Forelimb muscle (tissue), 1 donor: ENCODE data around the gene GJB4. TPM values are rescaled to one million over a fixed set of nuclear protein-coding genes. Genes with fewer than 3 reads are reported as not detected.

Experiments
- DNase-seq: peaks from one replicate; pipeline ENCODE4 v3.0.0-alpha.2; 2013; ENCODE audit warnings: low read depth
- polyA plus RNA-seq: library from polyadenylated mRNA; unstranded; fragments of 120-200 nt; gene quantifications from one replicate; pipeline ENCODE4 v1.2.1, GENCODE V29; 2013; ENCODE audit not compliant: insufficient read length

GJB4 gene
- polyA plus RNA-seq, 1 donor, result 0.08 TPM

DNA sequence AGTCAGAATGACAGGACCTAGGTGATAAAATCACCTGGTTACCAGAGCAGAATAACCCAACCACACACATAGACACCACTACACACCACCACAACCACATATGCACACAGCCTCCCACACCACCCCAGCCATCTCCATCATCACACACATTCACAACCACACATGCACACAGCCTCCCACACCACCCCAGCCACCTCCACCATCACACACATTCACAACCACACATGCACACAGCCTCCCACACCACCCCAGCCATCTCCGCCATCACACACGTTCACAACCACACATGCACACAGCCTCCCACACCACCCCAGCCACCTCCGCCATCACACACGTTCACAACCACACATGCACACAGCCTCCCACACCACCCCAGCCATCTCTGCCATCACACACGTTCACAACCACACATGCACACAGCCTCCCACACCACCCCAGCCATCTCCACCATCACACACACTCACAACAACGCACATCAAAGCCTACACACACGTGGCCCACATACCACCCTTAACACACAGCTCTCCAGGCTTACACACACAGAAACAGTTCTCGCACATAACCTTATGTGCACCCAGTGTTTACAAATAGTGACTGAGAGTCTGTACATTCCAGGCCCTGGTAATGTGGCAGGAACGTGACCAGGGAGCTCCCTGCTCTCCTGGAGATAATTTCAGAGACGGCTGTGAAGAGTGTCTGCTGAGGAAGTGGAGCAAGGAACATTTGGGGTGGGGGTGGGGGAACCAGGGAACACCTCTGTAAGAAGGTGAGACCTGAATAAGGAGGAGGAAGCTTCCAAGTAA, 18.2 kb downstream of the GJB4 start:
- no peak for DNase-seq

DNA sequence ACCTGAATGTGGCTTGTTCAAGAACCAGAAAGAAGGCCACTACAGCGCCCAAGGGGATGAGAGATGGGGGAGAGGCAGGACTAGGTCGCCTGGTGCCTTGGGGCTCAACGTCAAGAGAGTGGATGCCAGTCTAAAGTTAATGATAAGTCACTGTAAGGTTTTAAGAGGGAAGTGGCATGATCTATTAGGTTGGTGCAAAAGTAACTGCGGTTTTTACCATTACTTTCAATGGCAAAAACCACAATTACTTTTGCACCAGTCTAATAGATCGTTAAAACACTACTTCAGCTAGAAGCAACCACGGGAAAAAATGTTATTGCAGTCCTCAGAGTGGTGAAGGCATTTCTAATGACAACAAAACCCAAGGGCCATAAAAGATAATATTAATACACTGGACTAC, 18.8 kb downstream of the GJB4 start:
- DNase-seq, result no peak

DNA sequence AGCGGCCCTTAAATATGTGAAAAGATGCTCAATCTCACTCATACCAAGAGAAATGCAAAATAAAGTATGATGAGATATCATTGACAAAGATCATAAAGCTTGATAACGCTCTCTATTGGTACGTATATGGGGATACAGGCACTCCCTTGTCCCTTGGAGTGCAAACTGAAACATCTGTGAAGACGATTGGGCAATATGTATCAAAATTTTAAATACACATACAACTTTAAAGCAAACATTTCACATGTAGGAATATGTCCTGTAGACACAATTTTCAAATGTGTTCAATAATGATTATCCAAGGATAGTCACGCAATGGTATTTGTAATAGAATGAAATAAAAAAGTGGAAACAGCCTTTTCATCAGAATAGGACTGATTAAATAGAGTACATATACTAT, 19.5 kb downstream of the GJB4 start:
- no peak for DNase-seq

DNA sequence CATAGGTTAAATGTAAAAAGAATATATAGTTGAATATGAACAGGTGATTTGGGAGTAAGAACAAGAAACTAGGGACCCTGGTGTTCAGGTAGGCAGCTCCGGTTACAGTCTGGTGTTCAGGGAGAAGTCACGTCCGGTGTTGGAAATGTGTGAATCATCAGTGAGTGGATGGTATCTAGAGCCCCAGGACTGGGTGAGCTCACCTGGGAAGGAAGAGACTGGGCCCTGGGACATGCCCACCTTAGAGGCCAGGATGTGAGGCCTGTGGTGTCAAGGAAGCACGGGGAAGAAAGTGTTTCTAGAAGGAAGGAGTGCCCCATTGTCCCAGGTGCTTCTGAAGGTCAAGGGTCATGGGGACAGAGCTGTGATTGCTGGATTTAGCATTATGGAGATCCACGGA, 20.0 kb downstream of the GJB4 start:
- DNase-seq, result no peak

DNA sequence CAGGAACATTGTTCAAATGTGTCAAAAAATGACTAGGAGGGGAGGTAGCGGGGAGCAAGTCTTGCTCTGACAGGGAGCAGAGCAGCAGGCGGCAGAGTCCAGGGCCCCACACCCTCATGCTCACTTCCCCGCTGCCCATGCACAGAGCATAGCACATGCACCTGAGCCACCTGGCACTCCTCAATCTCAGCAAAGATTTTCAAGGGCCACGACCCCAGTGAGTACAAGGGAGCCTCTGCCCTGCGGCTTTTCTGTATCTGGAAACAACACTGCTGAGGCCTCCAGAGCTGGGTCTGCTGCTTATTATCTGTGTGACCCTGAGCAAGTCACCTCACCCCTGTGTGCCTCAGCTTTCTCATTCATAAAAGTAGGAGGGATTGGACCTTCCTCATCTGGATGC, 20.4 kb downstream of the GJB4 start:
- no peak for DNase-seq

DNA sequence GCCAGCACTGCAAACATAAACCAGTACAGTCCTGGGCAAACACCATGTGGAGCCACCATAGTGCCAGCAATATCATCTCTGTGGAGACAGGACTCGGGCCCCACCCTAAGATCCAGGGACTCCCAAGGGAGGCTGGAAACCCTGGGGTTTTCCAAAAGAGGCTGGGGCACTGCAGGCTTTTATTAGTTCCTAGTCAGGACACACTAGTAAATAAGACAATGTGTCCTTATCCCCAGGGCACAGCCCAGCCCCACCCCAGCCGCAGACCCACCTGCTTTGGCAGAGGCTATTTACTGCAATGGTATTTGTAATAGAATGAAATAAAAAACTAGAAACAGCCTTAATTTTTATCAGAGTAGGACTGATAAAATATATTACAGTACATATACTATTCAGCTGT, 21.0 kb downstream of the GJB4 start:
- DNase-seq, result no peak

DNA sequence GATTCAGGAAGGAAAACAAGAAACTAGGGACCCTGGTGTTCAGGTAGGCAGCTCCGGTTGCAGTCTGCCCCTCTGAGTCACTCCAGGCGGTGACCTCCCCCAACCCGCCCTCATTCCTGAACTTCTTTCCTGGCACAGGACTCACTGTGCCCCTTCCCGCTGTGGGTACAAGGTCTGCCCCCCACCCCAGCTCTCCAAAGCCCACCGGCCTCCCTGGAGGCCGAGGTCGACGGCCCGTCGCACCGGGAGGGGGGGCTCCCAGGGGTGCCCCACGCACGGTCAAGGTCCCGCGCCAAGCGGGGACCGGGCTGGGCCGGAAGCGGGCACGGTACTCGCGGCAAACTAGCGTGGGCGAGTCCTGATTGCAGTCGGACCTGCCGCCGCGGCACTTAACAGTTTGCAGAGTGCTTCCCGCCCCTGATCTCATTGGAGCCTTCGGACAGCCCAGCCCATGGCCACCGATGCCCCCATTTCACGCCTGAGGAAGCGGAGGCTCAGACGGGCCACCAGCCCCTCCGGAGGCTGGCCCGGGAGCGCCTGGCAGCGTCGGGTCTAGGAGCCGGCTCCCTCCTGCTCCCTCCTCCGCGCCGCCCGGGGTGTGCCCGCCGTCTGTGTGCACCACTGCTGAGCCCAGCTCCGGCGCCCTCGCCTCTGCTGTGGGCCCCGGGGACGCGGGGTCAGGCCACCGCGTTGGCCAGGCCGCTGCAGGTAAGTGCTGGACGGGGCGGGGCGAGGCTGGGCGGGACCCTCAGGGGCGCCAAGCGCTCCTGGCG, 21.7 kb downstream of the GJB4 start, which contains the start of gene GJB3:
Gene GJB3, plus strand, starts transcription at position 144 of the 773 bp plus-strand sequence. CDS start 3,549 bp downstream, outside the sequence.
- no peak for DNase-seq

DNA sequence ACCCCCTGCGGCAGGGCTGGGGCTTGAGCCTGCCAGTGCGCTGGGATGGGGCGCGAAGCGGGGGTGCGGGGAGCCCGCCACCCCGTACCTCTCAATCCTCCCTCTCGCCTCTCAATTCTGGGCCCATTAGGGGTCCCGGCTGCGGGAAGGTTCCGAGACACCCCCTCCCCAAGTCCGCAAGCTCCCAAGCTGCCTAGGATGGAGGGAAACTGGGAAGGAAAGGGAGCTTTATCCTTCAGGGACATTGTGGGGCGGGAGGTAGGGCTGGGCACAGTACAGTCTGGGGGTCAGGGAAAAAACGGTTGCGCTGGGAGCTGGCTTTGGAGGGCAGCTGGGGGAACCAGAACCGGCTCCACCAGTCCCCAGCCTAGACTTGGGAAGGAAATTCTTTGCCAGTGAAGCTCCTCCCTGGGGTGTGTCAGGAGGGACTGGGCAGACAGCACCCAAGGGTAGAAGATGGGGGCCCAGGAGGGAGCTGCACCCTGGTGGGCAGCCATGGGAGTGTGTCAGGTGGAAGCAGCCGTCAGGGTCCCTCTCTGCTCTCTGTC, 22.4 kb downstream of the GJB4 start:
- DNase-seq, result no peak

DNA sequence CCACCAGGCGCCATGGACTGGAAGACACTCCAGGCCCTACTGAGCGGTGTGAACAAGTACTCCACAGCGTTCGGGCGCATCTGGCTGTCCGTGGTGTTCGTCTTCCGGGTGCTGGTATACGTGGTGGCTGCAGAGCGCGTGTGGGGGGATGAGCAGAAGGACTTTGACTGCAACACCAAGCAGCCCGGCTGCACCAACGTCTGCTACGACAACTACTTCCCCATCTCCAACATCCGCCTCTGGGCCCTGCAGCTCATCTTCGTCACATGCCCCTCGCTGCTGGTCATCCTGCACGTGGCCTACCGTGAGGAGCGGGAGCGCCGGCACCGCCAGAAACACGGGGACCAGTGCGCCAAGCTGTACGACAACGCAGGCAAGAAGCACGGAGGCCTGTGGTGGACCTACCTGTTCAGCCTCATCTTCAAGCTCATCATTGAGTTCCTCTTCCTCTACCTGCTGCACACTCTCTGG, 25.2 kb downstream of the GJB4 start:
- no peak for DNase-seq

DNA sequence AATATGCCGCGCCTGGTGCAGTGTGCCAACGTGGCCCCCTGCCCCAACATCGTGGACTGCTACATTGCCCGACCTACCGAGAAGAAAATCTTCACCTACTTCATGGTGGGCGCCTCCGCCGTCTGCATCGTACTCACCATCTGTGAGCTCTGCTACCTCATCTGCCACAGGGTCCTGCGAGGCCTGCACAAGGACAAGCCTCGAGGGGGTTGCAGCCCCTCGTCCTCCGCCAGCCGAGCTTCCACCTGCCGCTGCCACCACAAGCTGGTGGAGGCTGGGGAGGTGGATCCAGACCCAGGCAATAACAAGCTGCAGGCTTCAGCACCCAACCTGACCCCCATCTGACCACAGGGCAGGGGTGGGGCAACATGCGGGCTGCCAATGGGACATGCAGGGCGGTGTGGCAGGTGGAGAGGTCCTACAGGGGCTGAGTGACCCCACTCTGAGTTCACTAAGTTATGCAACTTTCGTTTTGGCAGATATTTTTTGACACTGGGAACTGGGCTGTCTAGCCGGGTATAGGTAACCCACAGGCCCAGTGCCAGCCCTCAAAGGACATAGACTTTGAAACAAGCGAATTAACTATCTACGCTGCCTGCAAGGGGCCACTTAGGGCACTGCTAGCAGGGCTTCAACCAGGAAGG, 25.8 kb downstream of the GJB4 start:
- DNase-seq, result no peak

DNA sequence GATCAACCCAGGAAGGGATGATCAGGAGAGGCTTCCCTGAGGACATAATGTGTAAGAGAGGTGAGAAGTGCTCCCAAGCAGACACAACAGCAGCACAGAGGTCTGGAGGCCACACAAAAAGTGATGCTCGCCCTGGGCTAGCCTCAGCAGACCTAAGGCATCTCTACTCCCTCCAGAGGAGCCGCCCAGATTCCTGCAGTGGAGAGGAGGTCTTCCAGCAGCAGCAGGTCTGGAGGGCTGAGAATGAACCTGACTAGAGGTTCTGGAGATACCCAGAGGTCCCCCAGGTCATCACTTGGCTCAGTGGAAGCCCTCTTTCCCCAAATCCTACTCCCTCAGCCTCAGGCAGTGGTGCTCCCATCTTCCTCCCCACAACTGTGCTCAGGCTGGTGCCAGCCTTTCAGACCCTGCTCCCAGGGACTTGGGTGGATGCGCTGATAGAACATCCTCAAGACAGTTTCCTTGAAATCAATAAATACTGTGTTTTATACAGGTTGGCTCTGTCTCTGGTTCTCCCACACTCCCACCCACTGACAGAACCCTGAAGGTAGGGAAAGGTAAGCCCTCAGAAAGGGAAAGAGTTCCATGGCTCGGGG, 26.4 kb downstream of the GJB4 start:
- DNase-seq, result no peak

DNA sequence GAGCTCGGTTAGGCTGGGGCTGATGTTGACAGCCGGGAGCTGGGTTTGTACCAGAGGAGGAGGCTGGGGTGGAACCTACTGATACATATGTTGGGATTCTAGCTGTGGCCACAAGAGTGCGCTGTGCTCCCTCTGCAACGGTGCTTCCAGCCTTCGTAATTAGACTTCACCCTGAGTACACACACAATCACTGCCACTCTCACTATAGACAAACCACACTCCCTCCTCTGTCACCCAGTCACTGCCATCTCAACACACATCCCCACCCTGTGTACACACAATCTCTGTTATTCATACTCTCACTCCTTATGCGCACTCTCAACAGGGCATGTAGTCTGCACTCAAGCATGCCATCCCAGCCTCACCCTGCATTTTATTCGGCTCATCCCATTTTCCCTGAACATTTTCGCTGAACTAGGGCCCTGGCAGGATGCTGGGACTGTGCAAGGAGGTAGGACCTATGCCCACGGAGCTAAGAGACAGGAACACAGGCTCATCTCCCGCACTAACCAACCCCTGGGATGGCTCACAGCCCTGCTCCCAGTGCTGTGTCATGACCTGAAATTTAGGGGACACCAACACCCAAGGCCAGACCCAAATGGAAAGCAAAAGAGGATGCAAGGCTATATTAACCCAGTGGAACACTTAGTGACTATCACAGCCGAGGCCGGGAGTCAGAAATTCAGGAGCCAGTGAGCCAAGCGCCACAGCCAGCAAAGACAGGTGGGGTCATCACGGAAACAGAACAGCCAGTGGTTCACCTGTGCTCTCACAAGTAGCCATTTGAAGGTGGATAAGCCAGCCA, 27.2 kb downstream of the GJB4 start:
- peak; percentile 25 for DNase-seq

DNA sequence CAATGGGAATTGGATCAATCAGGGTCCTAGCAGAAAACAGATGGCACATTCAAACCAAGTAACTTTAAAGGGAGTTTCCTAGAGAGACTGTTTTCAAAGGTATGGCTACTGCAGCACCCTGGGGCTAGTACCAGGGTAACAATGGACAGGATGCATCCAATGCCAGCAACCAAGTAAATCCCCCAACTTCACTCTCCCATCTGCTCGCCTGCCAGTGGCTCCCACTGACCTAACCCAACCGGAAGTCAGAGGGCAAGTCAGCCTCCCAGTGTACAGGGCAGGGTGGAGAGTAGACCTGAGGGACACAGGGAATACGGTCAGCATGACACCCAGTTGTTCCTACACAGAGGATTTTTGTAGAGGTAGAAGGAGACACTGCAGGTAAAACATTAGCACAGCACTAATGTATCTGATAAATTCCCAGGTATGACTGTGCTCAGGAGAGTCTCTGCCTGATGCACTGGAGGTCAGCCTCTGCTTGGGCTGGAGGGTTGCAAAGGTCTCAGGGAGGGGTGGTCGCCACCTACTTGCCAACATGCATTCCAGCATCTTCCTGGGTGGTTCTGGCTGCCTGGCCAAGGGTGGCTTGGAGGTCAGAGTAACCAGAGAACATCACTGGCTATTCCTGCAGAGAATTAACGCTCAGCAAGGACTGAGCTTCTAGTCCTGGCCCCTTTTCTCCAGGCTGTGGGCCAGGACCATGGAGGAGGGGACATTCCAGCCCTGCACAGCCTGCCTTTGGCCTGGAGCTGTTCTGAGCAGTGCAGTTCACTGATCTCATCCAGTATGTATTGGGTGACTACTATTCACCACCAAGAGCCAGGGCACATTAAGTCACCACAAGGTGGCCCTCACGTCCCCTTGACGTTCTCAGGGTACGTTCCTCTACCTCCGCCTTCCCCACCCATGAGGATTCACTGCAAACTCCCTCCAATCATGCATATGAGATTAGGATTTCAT, 28.2 kb downstream of the GJB4 start:
- no peak for DNase-seq

DNA sequence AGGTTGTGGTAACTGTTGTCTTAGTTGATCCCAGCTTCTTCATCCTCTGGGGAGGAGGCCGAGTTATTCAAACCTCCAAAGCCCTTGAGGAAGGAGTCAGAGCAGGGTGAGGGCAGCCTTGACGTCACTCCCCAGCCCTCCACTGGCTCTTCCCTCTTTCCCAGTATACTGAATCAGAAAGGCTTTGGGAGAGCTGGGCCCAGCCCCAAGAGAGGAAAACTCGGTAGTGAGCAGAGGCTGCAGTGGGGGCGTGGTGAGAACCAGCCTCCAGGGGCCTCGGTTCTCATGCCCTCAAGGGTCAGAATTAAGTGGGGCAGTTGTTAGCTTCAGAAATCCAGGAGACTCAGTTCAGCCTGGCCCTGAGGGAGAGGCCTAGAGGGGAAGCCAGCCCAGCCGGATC, 31.4 kb downstream of the GJB4 start:
- DNase-seq, result no peak

DNA sequence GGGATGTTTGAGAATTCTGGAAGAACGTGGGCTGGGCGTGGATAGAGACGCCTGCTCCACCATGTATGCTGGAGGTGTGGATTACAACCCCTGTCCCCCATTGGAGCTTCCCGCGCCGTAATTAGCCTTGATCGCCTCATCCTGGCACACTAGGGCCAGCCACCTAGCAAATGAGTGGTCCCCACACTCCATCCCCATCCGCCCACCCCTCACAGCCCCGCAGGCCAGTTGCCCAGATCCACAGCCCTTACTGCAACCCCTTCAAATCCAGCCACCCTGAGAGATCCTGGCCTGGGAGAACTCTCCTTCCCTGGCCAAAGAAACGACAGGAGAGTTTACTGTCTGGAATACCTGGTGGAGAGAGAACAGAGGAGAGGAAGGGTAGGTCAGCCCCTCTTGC, 32.9 kb downstream of the GJB4 start:
- no peak for DNase-seq

DNA sequence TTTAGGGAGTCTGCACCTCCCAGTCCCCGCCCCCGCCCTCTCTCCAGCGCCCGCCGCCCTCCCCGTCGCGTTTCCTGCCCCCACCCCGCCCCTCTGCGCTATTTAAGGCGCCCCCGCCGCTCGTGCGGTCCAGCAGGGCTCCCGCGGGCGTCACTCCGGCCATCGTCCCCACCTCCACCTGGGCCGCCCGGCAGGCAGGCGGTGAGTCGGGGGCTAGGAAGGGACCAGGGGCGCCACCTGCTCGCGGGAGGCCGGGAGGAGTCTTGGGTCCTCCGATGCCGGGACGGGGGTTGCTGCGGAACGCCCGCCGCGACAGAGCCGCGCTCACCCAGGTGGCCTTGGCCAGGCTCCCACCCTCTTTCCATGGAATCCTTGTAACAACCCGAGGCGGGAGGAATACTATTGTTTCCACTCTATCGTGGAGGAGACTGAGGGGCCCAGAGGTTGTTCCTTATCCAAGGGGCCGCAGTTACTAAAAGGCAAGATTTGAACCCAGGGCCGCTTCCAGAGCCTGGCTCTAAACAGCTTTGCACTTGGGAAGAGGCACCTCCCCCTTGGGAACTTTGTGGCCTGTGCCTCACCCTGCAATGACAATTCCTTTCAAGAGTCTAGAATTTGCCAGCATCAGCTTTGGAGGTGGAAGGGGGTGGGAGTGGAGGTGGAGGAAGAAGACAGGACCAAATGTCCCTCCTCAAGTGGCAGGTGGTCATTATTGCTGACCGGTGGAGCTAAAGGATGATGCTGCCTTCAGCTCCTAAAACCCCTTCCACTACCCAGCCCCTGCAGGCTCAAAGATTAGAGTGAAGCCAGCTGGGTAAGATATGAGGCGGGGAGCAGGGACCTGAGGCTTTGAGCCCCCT, 33.6 kb downstream of the GJB4 start, which contains the start of gene GJA4:
Gene GJA4, plus strand, starts transcription at position 132 of the 860 bp plus-strand sequence. CDS start 1,215 bp downstream, outside the sequence.
- DNase-seq, result no peak

DNA sequence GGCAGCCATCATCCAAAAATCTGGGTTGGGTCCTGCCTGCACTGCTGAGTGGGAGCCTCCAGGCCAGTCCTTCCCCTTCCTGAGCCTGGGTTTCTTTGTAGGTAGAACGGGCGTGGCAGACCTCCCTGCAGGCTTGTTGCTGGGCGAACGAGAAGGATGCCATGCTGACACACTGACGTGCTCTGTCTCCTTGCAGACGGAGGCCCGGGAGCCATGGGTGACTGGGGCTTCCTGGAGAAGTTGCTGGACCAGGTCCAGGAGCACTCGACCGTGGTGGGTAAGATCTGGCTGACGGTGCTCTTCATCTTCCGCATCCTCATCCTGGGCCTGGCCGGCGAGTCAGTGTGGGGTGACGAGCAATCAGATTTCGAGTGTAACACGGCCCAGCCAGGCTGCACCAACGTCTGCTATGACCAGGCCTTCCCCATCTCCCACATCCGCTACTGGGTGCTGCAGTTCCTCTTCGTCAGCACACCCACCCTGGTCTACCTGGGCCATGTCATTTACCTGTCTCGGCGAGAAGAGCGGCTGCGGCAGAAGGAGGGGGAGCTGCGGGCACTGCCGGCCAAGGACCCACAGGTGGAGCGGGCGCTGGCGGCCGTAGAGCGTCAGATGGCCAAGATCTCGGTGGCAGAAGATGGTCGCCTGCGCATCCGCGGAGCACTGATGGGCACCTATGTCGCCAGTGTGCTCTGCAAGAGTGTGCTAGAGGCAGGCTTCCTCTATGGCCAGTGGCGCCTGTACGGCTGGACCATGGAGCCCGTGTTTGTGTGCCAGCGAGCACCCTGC, 34.7 kb downstream of the GJB4 start:
- no peak for DNase-seq

DNA sequence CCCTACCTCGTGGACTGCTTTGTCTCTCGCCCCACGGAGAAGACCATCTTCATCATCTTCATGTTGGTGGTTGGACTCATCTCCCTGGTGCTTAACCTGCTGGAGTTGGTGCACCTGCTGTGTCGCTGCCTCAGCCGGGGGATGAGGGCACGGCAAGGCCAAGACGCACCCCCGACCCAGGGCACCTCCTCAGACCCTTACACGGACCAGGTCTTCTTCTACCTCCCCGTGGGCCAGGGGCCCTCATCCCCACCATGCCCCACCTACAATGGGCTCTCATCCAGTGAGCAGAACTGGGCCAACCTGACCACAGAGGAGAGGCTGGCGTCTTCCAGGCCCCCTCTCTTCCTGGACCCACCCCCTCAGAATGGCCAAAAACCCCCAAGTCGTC, 35.2 kb downstream of the GJB4 start:
- no peak for DNase-seq
